Neural progenitor cell (in vitro differentiated cells): Measurements from ENCODE around the gene RNF157.

Experiments used
- CTCF ChIP-seq: fragments of 200-600 bp; sonication (generic); IDR thresholded peaks from 2 replicates; pipeline ENCODE4 v1.5.1; 2017; ENCODE audit warnings: antibody characterized with exemption, mild to moderate bottlenecking
- EZH2 ChIP-seq: fragments of 200-600 bp; sonication (generic); IDR thresholded peaks from 2 replicates; pipeline ENCODE4 v1.6.1; 2017; ENCODE audit warnings: antibody characterized with exemption, mild to moderate bottlenecking, moderate library complexity
- EZH2phosphoT487 ChIP-seq: fragments of 200-600 bp; sonication (generic); IDR thresholded peaks from 2 replicates; pipeline ENCODE4 v1.6.1; 2017; ENCODE audit warnings: antibody characterized with exemption

- peak; percentile 64 for TF ChIP-seq CTCF
- no peak for TF ChIP-seq EZH2phosphoT487
- TF ChIP-seq EZH2: no peak
Observed at GRCh38 chr17:76147211-76148014, 92.9 kb downstream of the RNF157 start.
